Thyroid gland (tissue), 4 donors: ENCODE data around the gene NADSYN1.

Experiments
- POLR2A ChIP-seq, 2 donors: fragments of 450-650 bp; IDR thresholded peaks; one replicate each; pipeline ENCODE4 v1.6.1; 2017; ENCODE audit warnings: antibody characterized with exemption in 2 of 2, mild to moderate bottlenecking in 2 of 2, moderate library complexity in 1 of 2
- TF ChIP-seq, protein P1 (sequence below), 6 experiments: fragments of 200-600 bp in 3 of 6; fragments of 450-650 bp in 3 of 6; sonication (generic) in 3 of 6; IDR thresholded peaks; one replicate each; pipeline ENCODE4 v1.5.1; 2016 to 2019; ENCODE audit warnings: antibody characterized with exemption in 6 of 6, mild to moderate bottlenecking in 2 of 6, inconsistent platforms in 1 of 6, moderate library complexity in 1 of 6

DNA sequence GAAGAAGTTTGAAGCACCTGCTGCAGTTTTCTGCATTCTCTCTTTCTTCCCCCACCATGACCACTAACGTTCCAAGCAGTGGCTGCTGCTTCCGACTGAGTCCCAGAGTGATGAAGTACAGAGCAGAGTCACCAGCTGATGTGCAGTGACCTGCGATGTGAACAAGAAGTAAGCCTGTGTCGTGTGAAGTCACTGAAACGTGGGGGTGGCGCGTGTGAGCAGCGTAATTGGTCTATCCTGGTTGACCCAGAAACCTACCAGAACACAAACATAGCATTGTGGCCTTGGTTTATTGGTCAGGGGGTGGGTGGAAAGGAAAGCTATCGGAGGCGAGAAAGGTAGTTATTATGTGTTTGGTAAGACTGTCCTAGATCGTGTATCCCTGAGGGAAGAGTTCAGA is 77.6 kb downstream of the NADSYN1 start:
- TF ChIP-seq POLR2A (IDR thresholded peaks at IDR 0.05), result no peak
- TF ChIP-seq, protein P1, sequence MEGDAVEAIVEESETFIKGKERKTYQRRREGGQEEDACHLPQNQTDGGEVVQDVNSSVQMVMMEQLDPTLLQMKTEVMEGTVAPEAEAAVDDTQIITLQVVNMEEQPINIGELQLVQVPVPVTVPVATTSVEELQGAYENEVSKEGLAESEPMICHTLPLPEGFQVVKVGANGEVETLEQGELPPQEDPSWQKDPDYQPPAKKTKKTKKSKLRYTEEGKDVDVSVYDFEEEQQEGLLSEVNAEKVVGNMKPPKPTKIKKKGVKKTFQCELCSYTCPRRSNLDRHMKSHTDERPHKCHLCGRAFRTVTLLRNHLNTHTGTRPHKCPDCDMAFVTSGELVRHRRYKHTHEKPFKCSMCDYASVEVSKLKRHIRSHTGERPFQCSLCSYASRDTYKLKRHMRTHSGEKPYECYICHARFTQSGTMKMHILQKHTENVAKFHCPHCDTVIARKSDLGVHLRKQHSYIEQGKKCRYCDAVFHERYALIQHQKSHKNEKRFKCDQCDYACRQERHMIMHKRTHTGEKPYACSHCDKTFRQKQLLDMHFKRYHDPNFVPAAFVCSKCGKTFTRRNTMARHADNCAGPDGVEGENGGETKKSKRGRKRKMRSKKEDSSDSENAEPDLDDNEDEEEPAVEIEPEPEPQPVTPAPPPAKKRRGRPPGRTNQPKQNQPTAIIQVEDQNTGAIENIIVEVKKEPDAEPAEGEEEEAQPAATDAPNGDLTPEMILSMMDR (IDR thresholded peaks at IDR 0.05), result no peak
